Measurements from ENCODE around the gene RABGGTA.

RABGGTA gene

GRCh38 chr14:24254630-24255392, 16.6 kb downstream of the RABGGTA start:
- Histone ChIP-seq H4K20me1 (ENCODE audit: insufficient read depth, low read length) (no peaks in the 10 kb centered on the region), H2AFZ (ENCODE audit: low read length) (no peak overlapping the region), H3K27ac (ENCODE audit: low read depth, low read length, poor library complexity, severe bottlenecking) (no peak overlapping the region), H3K4me2 (ENCODE audit: low read length) (no peak overlapping the region), H3K79me2 (ENCODE audit: insufficient read depth, low read length) (no peaks in the 10 kb centered on the region), H3F3A (ENCODE audit: insufficient read depth, low read length) (no peaks in the 10 kb centered on the region), H3K9ac (ENCODE audit: low read length) (no peak overlapping the region), H3K4me1 (ENCODE audit: insufficient read depth, low read length, severe bottlenecking) (no peaks in the 10 kb centered on the region), H3K9me2 (ENCODE audit: low read depth, low read length) (no peaks in the 10 kb centered on the region), H3K9me3 (ENCODE audit: low read length) (no peaks in the 10 kb centered on the region), H3K36me3 (ENCODE audit: insufficient read depth, low read length) (no peaks in the 10 kb centered on the region), H3K27me3 (ENCODE audit: insufficient read depth, low read length) (no peaks in the 10 kb centered on the region), H3K4me3 (ENCODE audit: low read depth, low read length, poor library complexity, severe bottlenecking) (no peak overlapping the region)
- TF ChIP-seq EZH2 (IDR thresholded peaks at IDR 0.05; ENCODE audit: borderline replicate concordance, low read length), result no peak
- no peak for TF ChIP-seq CTCF (IDR thresholded peaks at IDR 0.05; ENCODE audit: low read length)

GRCh38 chr14:24253936-24254335, 17.5 kb downstream of the RABGGTA start:
- Histone ChIP-seq H3K27me3 (ENCODE audit: insufficient read depth, low read length) (no peaks in the 10 kb centered on the region), H3K36me3 (ENCODE audit: insufficient read depth, low read length) (no peaks in the 10 kb centered on the region), H3F3A (ENCODE audit: insufficient read depth, low read length) (no peaks in the 10 kb centered on the region), H3K27ac (ENCODE audit: low read depth, low read length, poor library complexity, severe bottlenecking) (no peak overlapping the region), H3K9me2 (ENCODE audit: low read depth, low read length) (no peaks in the 10 kb centered on the region), H3K79me2 (ENCODE audit: insufficient read depth, low read length) (no peaks in the 10 kb centered on the region), H3K9ac (ENCODE audit: low read length) (no peak overlapping the region), H3K4me2 (ENCODE audit: low read length) (no peak overlapping the region), H3K9me3 (ENCODE audit: low read length) (no peaks in the 10 kb centered on the region), H3K4me3 (ENCODE audit: low read depth, low read length, poor library complexity, severe bottlenecking) (no peak overlapping the region), H3K4me1 (ENCODE audit: insufficient read depth, low read length, severe bottlenecking) (no peaks in the 10 kb centered on the region), H4K20me1 (ENCODE audit: insufficient read depth, low read length) (no peaks in the 10 kb centered on the region), H2AFZ (ENCODE audit: low read length) (no peak overlapping the region)
- TF ChIP-seq CTCF (IDR thresholded peaks at IDR 0.05; ENCODE audit: low read length) (no peak), EZH2 (IDR thresholded peaks at IDR 0.05; ENCODE audit: borderline replicate concordance, low read length) (no peak)

- no peaks in the 10 kb centered on the region for H3K4me1 ChIP-seq (ENCODE audit: insufficient read depth, low read length, severe bottlenecking)
- H3K27me3 ChIP-seq (ENCODE audit: insufficient read depth, low read length), result no peaks in the 10 kb centered on the region
- H3K9me2 ChIP-seq (ENCODE audit: low read depth, low read length), result no peaks in the 10 kb centered on the region
- H3K9ac ChIP-seq (ENCODE audit: low read length), result no peak overlapping the region
- no peaks in the 10 kb centered on the region for H4K20me1 ChIP-seq (ENCODE audit: insufficient read depth, low read length)
- H3K27ac ChIP-seq (ENCODE audit: low read depth, low read length, poor library complexity, severe bottlenecking), result no peak overlapping the region
- no peaks in the 10 kb centered on the region for H3F3A ChIP-seq (ENCODE audit: insufficient read depth, low read length)
- H3K79me2 ChIP-seq (ENCODE audit: insufficient read depth, low read length), result no peaks in the 10 kb centered on the region
- TF ChIP-seq EZH2 (IDR thresholded peaks at IDR 0.05; ENCODE audit: borderline replicate concordance, low read length), result no peak
- no peak for TF ChIP-seq CTCF (IDR thresholded peaks at IDR 0.05; ENCODE audit: low read length)
- no peak overlapping the region for H3K4me2 ChIP-seq (ENCODE audit: low read length)
- H3K9me3 ChIP-seq (ENCODE audit: low read length), result no peaks in the 10 kb centered on the region
- no peak overlapping the region for H2AFZ ChIP-seq (ENCODE audit: low read length)
- no peak overlapping the region for H3K4me3 ChIP-seq (ENCODE audit: low read depth, low read length, poor library complexity, severe bottlenecking)
- H3K36me3 ChIP-seq (ENCODE audit: insufficient read depth, low read length), result no peaks in the 10 kb centered on the region
Observed at GRCh38 chr14:24252289-24253124, 18.9 kb downstream of the RABGGTA start.

Data from OCI-LY1 (cell line).